Keratinocyte (primary cell): Measurements from ENCODE around the gene SOS1. TPM values are rescaled to one million over a fixed set of nuclear protein-coding genes. Genes with fewer than 3 reads are reported as not detected.

Experiments used
- DNase-seq: peaks from one replicate; pipeline ENCODE4 v3.0.0-alpha.2; 2011; ENCODE audit warnings: low read depth, missing footprints, low spot score
- FAIRE-seq: peaks from 2 replicates; lab custom pipeline; 2011; peaks lifted over from hg19 to GRCh38; lab: Jason Lieb, UNC
- H2AFZ ChIP-seq: 2 replicates; pipeline ENCODE4 v1.6.0; 2012; ENCODE audit warnings: low read length, control low read depth, inconsistent platforms; ENCODE audit not compliant: control insufficient read depth
- H3K27ac ChIP-seq: 2 replicates; pipeline ENCODE4 v1.5.1; 2011; ENCODE audit warnings: low read length; ENCODE audit not compliant: control insufficient read depth, insufficient read depth
- H3K27me3 ChIP-seq: 3 replicates; pipeline ENCODE4 v1.6.0; 2011; ENCODE audit warnings: low read length; ENCODE audit not compliant: control insufficient read depth, insufficient read depth; ENCODE audit errors: extremely low read depth
- H3K36me3 ChIP-seq, 2 experiments: 2 replicates in 1 of 2; 3 replicates in 1 of 2; pipeline ENCODE4 v1.5.1; 2011; ENCODE audit warnings: low read length in 2 of 2, mild to moderate bottlenecking in 1 of 2; ENCODE audit not compliant: control insufficient read depth in 2 of 2, insufficient read depth in 2 of 2; ENCODE audit errors: extremely low read depth in 1 of 2
- H3K4me1 ChIP-seq: 3 replicates; pipeline ENCODE4 v1.5.1; 2011; ENCODE audit warnings: low read length; ENCODE audit not compliant: control insufficient read depth, insufficient read depth; ENCODE audit errors: extremely low read depth
- H3K4me2 ChIP-seq: 3 replicates; pipeline ENCODE4 v1.6.0; 2011; ENCODE audit warnings: low read depth, low read length; ENCODE audit not compliant: control insufficient read depth, insufficient read depth; ENCODE audit errors: extremely low read depth
- H3K4me3 ChIP-seq, 3 experiments: fragments of 200-600 bp in 1 of 3; sonication (generic) in 1 of 3; 2 replicates in 2 of 3; 3 replicates in 1 of 3; pipeline ENCODE4 v1.5.1; 2011 to 2016; ENCODE audit warnings: low read length in 3 of 3, mild to moderate bottlenecking in 3 of 3, control low read depth in 2 of 3, inconsistent platforms in 1 of 3, low read depth in 1 of 3, mixed read lengths in 1 of 3, mixed run types in 1 of 3, moderate library complexity in 1 of 3; ENCODE audit not compliant: control insufficient read depth in 2 of 3, insufficient read depth in 2 of 3; ENCODE audit errors: extremely low read depth in 1 of 3
- H3K79me2 ChIP-seq: 2 replicates; pipeline ENCODE4 v1.6.0; 2012; ENCODE audit warnings: low read length; ENCODE audit not compliant: control insufficient read depth, insufficient read depth
- H3K9ac ChIP-seq: 3 replicates; pipeline ENCODE4 v1.6.0; 2011; ENCODE audit warnings: low read length; ENCODE audit not compliant: control insufficient read depth, insufficient read depth; ENCODE audit errors: extremely low read depth
- H3K9me1 ChIP-seq: 3 replicates; pipeline ENCODE4 v1.6.0; 2011; ENCODE audit warnings: low read length; ENCODE audit not compliant: control insufficient read depth, insufficient read depth; ENCODE audit errors: extremely low read depth
- H3K9me3 ChIP-seq: 2 replicates; pipeline ENCODE4 v1.5.1; 2012; ENCODE audit warnings: low read depth, low read length; ENCODE audit not compliant: control insufficient read depth
- H4K20me1 ChIP-seq: 3 replicates; pipeline ENCODE4 v1.6.0; 2011; ENCODE audit warnings: low read length; ENCODE audit not compliant: control insufficient read depth, insufficient read depth; ENCODE audit errors: extremely low read depth
- EZH2 ChIP-seq: IDR thresholded peaks from one replicate; pipeline ENCODE4 v1.6.1; 2012; ENCODE audit warnings: inconsistent platforms, mild to moderate bottlenecking, low read length, moderate library complexity
- dilution Hi-C: fragments of 300-500 bp; cut with MboI; formaldehyde crosslinking; loops from one replicate; pipeline ENCODE4 v1.7.0; 2020; ENCODE audit warnings: low sequenced_read_pairs; ENCODE audit not compliant: extremely low pct_ligation_motif_present
- polyA plus RNA-seq, 5 experiments: library from polyadenylated mRNA; depleted of rRNA in 3 of 5; stranded (reverse) in 3 of 5; stranded (forward) in 1 of 5; unstranded in 1 of 5; fragments of >200 nt; gene quantifications; 1 replicate in 1 of 5; 2 replicates in 3 of 5; 3 replicates in 1 of 5; pipeline versions ENCODE4 v1.2.1 to v1.2.3, GENCODE V29; 2011 to 2012; ENCODE audit warnings: missing spikeins in 2 of 5, low read depth in 1 of 5, low replicate concordance in 1 of 5
- TF ChIP-seq, protein P1 (sequence below), 3 experiments: IDR thresholded peaks in 1 of 3; conservative IDR thresholded peaks in 1 of 3; optimal IDR thresholded peaks in 1 of 3; 2 replicates in 2 of 3; 3 replicates in 1 of 3; pipeline versions ENCODE3 to v1.5.1; 2011; ENCODE audit warnings: low read length in 3 of 3, mild to moderate bottlenecking in 3 of 3, moderate library complexity in 2 of 3, control low read depth in 1 of 3, inconsistent platforms in 1 of 3; ENCODE audit not compliant: insufficient read depth in 2 of 3; ENCODE audit errors: extremely low read depth in 1 of 3

The SOS1 gene
- polyA plus RNA-seq, 1 donor (not counting 4 experiments of a cell fraction or from before 2014, with no cell fraction given), result 21.5 TPM

DNA sequence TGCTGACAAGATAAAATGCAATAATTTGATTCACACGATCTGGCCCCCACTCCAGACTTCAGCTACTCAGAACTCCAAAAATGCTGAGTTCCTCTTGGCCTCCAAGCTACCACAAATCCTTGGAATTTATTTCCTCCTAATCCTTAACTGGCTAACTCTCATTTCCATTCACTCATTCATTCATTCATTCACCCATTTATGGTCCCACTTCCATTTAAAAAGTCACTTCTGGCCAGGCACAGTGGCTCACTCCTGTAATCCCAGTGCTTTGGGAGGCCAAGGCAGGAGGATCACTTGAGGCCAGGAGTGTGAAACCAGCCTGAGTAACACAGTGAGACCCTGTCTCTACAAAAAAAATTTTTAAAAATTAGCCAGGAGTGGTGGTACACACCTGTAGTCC is 12.5 kb downstream of the SOS1 start:
- Histone ChIP-seq H3K27ac (no peak overlapping the region), H4K20me1 (peaks cover 2% of the 10 kb centered on the region)
- dilution Hi-C loops, result no loop called here

DNA sequence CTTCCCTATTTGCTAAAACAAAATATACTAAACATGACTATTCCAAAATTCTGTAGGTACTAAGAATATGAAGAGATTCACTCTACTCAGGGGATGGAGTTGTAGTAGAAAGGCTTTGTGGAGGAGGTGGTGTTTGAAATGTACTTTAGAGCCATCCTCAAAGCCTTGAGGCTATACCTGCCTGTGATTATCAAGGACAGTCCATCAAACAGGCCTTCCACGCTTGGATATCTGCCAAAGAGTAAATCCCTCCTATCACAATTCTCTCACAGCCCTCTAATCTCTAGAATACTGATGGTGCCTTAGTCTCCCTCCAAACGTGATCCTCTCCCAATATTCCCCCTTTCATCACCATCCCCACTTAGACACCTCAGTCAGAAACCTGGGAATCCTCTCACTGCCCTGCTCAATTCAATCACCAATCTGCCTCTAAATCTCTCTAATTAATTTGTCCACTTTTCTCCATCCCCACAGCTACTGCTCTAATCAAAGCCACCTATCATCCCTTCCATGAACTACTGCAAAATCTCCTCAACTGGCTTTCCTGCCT is 13.1 kb downstream of the SOS1 start:
- H3K9me3 ChIP-seq, result no peaks in the 10 kb centered on the region
- no peak for DNase-seq
- no peak overlapping the region for H2AFZ ChIP-seq
- H3K27me3 ChIP-seq, result no peaks in the 10 kb centered on the region
- H3K36me3 ChIP-seq, result peaks cover 2 to 3% of the 10 kb centered on the region in 2 experiments
- peaks cover 2% of the 10 kb centered on the region for H4K20me1 ChIP-seq
- H3K4me3 ChIP-seq, result no peak overlapping the region
- dilution Hi-C loops, result no loop called here
- no peak for TF ChIP-seq EZH2
- TF ChIP-seq, protein P1, sequence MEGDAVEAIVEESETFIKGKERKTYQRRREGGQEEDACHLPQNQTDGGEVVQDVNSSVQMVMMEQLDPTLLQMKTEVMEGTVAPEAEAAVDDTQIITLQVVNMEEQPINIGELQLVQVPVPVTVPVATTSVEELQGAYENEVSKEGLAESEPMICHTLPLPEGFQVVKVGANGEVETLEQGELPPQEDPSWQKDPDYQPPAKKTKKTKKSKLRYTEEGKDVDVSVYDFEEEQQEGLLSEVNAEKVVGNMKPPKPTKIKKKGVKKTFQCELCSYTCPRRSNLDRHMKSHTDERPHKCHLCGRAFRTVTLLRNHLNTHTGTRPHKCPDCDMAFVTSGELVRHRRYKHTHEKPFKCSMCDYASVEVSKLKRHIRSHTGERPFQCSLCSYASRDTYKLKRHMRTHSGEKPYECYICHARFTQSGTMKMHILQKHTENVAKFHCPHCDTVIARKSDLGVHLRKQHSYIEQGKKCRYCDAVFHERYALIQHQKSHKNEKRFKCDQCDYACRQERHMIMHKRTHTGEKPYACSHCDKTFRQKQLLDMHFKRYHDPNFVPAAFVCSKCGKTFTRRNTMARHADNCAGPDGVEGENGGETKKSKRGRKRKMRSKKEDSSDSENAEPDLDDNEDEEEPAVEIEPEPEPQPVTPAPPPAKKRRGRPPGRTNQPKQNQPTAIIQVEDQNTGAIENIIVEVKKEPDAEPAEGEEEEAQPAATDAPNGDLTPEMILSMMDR (optimal IDR thresholded peaks at IDR 0.05 in 1 of 3, IDR thresholded peaks at IDR 0.05 in 1 of 3, conservative IDR thresholded peaks at IDR 0.05 in 1 of 3; ENCODE audit: extremely low read depth in 1 of 3, insufficient read depth in 2 of 3, low read length in 3 of 3), result no peak
- H3K4me1 ChIP-seq, result peaks cover 4% of the 10 kb centered on the region
- no peak overlapping the region for H3K4me2 ChIP-seq
- H3K9me1 ChIP-seq, result no peaks in the 10 kb centered on the region
- peaks cover 77% of the 10 kb centered on the region for H3K79me2 ChIP-seq
- H3K9ac ChIP-seq, result no peak overlapping the region
- H3K27ac ChIP-seq, result no peak overlapping the region
- no peak for FAIRE-seq

More for the DNA sequence above, 12.5 kb downstream of the SOS1 start:
- no peak overlapping the region for H3K4me2 ChIP-seq
- TF ChIP-seq, protein P1 (optimal IDR thresholded peaks at IDR 0.05 in 1 of 3, IDR thresholded peaks at IDR 0.05 in 1 of 3, conservative IDR thresholded peaks at IDR 0.05 in 1 of 3; ENCODE audit: extremely low read depth in 1 of 3, insufficient read depth in 2 of 3, low read length in 3 of 3), result no peak
- TF ChIP-seq EZH2, result no peak
- no peak overlapping the region for H3K9ac ChIP-seq
- H3K9me3 ChIP-seq, result no peaks in the 10 kb centered on the region
- H3K27me3 ChIP-seq, result no peaks in the 10 kb centered on the region
- DNase-seq (no peak), FAIRE-seq (no peak)
- peaks cover 76% of the 10 kb centered on the region for H3K79me2 ChIP-seq
- peaks cover 4% of the 10 kb centered on the region for H3K4me1 ChIP-seq
- H2AFZ ChIP-seq, result no peak overlapping the region
- H3K4me3 ChIP-seq, result no peak overlapping the region
- H3K9me1 ChIP-seq, result no peaks in the 10 kb centered on the region
- peaks cover 2 to 3% of the 10 kb centered on the region in 2 experiments for H3K36me3 ChIP-seq
